ENCODE measurements around the gene SERPINA1. TPM values are rescaled to one million over a fixed set of nuclear protein-coding genes. Genes with fewer than 3 reads are reported as not detected.
"Not testable (repeated sequence)": the region's sequence is repeated elsewhere in the genome, so short reads cannot be mapped to it uniquely, and the experiment has no call there.

Gene SERPINA1
- polyA plus RNA-seq (ENCODE audit: insufficient read length in 12 of 12): 10 to 100 TPM in 4 of 12 donors, 1 to 10 TPM in 7, not detected in 1; 1.1 to 98.2 (median 2.3) TPM
- long read RNA-seq, donor 1, transcript SERPINA1-204 (4 exons, 1,450 nt): minor isoform, 5 of 1,566 reads
- long read RNA-seq, donor 1, transcript SERPINA1-202 (5 exons, 1,622 nt): major isoform, 418 of 1,566 reads
- long read RNA-seq, donor 1, partial matches to known transcripts: 1,139 of 1,566 reads
- long read RNA-seq, donor 1, other reads (novel, unspliced or antisense): 0 of 1,566 reads
- long read RNA-seq, donor 2: 0 reads
- long read RNA-seq, donor 3, partial matches to known transcripts: 0 of 1 reads
- long read RNA-seq, donor 3, other reads (novel, unspliced or antisense): 0 of 1 reads
- long read RNA-seq, donor 4: 0 reads
- long read RNA-seq, donor 5, partial matches to known transcripts: 0 of 1 reads
- long read RNA-seq, donor 5, other reads (novel, unspliced or antisense): 0 of 1 reads
- long read RNA-seq, donor 6: 0 reads
- long read RNA-seq, donor 7: 0 reads
- long read RNA-seq, donor 8, transcript SERPINA1-202 (5 exons, 1,622 nt): major isoform, 6 of 6 reads
- long read RNA-seq, donor 8, partial matches to known transcripts: 0 of 6 reads
- long read RNA-seq, donor 8, other reads (novel, unspliced or antisense): 0 of 6 reads
- long read RNA-seq, donor 9: 0 reads
- long read RNA-seq, donor 10, partial matches to known transcripts: 0 of 3 reads
- long read RNA-seq, donor 10, other reads (novel, unspliced or antisense): 0 of 3 reads
- long read RNA-seq, donor 11, transcript SERPINA1-202 (5 exons, 1,622 nt): major isoform, 5 of 11 reads
- long read RNA-seq, donor 11, partial matches to known transcripts: 5 of 11 reads
- long read RNA-seq, donor 11, other reads (novel, unspliced or antisense): 0 of 11 reads

DNA sequence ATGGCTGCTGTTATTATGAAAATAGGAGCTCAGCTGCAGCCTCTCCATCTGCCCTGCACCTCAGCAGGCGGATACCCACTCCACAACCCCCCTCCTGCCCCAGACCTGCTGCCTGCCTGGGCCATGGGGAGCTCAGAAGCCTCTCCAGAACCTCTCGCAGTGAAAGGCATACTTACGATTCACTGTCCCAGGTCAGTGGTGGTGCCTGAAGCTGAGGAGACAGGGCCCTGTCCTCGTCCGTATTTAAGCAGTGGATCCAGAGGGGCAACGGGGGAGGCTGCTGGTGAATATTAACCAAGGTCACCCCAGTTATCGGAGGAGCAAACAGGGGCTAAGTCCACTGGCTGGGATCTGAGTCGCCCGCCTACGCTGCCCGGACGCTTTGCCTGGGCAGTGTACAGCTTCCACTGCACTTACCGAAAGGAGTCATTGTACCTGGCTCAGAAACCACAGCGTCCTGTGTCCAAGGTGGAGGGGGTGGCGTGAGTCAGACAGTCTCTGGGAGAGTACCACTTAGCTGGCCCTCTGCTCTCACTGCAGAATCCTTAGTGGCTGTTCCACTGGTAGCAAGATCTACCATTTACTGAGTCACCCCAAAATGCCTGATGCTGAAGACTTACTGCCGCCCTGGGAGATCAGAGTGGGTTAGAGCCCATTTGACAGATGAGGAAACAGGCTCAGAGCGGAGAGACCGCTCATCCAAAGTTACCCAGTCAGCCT, at the start of gene SERPINA1:
Gene SERPINA1 (minus strand): TSS at position 219 of the 720 bp plus-strand sequence. CDS start 5,365 bp downstream, outside the sequence.
- DNase-seq: no peak

DNA sequence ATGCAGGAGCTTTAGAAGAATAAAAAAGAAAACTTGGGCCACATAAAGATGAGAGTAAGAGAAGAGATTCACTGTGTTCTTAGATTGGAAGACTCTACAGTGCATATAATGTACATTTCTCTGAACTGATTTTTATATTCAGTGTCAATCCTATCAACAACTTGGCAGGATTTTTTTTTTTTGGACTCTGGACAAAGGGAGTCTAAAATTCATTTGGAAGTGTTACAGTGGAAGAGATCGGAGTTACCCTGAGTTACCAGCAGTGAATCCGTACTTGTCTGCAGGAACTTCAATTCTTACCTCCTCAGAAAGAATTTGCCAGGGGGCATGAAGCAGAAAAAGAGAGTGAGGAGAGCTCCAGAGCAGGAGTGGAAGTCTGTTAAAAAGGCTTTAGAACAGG, 40.2 kb upstream of the SERPINA1 start:
- no peak for DNase-seq

- DNase-seq: no peak
Observed at GRCh38 chr14:94427016-94427613, 38.7 kb upstream of the SERPINA1 start.

GRCh38 chr14:94426526-94426925, 38.1 kb upstream of the SERPINA1 start:
- DNase-seq: no peak

DNA sequence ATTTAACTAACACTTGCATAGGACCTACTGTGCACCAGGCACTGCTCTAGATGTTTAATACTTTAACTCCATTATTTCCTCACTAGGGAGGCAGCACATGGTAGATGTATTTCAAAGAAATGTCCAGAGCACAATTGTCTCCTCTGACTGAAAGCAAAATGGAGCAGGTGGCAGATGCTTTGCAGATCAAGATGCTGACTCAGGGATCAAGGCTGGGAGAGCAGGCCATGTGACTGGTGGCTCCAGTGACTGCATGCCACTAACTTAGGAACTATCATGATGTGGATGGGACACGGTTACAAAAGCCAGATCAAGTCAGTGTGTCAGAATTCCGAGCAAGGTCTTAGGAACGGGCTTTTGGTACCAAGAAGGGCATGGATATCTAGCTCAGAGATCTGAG, 36.0 kb upstream of the SERPINA1 start:
- DNase-seq: no peak

- peak; percentile 10 for DNase-seq
Observed at GRCh38 chr14:94423453-94424056, 35.2 kb upstream of the SERPINA1 start.

DNA sequence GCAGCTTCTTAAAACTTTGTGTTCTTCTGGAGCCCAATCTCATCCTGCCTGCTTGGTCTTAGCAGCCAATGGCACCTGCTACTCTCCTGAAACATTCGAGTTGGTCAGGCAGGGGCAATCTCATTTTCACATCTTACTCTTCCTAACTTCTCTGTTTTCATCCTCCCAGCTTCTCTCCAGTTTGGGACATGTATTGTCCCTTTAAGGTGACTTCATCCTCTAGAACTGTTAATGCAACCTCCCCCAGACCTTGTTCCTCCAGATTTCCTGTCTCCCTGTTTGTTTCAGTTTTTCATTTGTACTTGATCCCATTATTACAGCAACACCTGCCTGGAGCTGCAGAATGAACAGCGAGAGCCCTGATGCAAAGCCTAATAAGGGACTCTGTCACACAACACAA, 32.9 kb upstream of the SERPINA1 start:
- no peak for DNase-seq

DNA sequence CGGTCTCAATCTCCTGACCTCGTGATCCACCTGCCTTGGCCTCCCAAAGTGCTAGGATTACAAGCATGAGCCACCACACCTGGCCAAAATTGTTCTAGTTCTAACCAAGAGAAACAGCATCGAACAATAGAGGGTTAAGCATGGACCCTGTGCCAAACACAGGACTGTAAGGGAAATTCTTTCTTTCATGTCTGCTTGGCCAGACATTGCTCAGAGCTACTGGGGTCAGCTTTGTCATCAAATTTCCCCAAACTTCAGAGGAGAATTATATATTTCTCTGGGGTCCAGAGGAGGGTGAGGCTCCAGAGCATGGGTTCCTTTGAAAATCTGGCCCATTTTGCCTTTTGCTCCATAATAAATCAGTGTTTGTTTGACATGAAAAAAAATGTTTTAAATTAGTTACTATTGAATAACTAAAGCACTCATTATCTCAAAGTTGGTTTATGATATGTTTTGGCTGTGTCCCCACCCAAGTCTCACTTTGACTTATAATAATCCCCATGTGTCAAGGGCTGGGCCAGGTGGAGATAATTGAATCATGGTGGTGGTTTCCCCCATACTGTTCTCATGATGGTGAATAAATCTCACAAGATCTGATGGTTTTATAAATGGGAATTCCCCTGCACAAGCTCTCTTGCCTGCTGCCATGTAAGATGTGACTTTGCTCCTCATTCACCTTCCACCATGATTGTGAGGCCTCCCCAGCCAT, 29.2 kb upstream of the SERPINA1 start:
- not testable (repeated sequence) for DNase-seq

GRCh38 chr14:94412671-94413638, 24.6 kb upstream of the SERPINA1 start:
- no peak for DNase-seq

DNA sequence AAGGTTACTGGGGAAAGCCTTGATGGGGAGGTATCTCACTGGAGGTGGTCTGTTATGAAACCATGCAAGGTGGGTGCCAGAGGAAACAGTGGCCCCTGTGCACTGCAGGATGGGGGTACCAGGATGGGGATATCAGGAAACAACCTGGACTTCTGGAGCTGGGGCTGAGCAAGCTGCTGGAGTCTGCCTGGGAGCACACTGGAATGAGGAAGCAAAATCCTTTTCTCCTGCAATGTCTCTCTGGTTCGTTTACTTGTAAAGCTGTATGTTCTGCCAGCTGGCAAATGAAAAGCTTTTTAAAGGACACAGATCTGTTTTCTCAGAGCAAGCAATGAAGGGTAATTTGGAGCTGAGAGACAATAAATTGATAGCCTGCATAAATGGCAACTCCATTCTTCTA, 23.2 kb upstream of the SERPINA1 start:
- DNase-seq: no peak

DNA sequence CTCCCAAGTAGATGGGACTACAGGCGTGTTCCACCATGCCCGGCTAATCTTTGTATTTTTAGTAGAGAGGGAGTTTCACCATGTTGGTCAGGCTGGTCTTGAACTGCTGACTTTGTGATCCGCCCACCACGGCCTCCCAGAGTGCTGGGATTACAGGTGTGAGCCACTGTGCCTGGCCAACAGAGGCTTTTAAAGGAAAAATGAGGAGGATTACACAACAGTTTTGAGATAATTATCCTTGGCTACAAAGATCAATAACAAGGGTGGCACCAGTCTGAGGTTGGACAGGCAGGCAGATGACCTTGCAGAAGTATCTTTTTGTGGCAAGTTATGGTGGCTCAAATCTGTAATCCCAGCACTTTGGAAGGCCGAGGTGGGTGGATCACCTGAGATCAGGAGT, 21.0 kb upstream of the SERPINA1 start:
- not testable (repeated sequence) for DNase-seq

DNA sequence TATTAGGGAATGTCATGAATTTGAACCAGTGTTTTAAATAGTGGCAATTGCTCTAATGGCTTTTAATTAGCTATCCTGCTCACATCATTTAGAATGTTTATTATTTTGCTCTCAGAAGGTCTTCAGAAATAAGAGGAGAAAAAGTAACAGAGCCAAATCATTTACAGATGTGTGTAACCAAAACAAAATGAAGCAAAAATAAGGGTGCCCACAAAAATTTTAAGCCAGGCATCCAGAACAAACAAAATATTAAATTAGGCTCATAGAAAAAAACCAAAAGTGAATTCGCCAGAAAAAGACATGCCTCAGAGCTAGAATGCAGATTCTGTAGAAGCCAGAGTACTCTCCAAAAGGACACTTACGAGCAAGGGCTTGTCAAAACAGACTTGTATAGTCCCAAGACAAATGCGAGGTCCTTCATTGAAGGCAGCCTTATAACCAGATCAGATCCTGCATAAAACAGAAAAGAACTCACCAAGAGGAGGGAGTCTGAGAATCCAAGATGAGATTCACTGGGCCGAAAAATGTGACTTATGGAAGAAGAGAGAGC, 20.2 kb upstream of the SERPINA1 start:
- DNase-seq: no peak

DNA sequence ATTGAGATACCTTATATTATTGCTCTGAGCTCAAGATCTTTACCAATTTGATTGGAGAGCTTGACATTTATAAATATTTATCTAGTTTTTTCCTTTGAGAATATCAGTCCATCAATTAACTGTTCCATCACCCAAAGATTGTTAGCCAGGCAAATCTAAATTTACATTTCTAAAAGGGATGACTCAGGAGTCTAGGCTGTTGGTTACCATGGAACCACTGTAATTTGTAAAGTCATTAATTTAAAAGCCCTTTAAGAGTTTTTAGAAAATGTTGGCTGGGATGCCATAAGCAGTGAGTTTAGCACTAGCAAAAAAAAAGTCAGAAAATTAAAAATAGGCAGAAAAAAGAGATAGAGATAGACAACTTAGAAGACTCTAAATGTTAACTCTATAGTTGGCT, 19.5 kb upstream of the SERPINA1 start:
- no peak for DNase-seq

- no peak for DNase-seq
Observed at GRCh38 chr14:94406910-94407309, 18.5 kb upstream of the SERPINA1 start.

- no peak for DNase-seq
Observed at GRCh38 chr14:94405486-94405885, 17.1 kb upstream of the SERPINA1 start.

DNA sequence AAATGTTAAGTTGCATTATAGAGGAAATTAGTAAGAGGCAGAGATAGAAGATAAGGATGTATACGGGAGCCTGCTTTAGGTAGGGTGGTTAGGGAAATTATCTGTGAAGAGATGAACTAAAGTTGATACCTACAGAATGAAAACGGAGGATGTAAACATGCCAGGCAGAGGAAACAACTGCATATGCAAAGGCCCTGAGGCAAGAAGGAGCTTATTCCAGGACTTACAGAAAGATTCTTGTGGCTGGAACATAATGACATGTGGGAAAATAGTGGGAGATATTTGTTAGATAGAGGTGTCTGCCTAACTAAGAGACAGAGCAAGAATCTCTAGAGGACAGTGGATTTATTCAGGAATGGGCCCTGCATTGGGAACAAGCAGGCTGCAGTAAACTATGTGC, 16.2 kb upstream of the SERPINA1 start:
- no peak for DNase-seq

DNA sequence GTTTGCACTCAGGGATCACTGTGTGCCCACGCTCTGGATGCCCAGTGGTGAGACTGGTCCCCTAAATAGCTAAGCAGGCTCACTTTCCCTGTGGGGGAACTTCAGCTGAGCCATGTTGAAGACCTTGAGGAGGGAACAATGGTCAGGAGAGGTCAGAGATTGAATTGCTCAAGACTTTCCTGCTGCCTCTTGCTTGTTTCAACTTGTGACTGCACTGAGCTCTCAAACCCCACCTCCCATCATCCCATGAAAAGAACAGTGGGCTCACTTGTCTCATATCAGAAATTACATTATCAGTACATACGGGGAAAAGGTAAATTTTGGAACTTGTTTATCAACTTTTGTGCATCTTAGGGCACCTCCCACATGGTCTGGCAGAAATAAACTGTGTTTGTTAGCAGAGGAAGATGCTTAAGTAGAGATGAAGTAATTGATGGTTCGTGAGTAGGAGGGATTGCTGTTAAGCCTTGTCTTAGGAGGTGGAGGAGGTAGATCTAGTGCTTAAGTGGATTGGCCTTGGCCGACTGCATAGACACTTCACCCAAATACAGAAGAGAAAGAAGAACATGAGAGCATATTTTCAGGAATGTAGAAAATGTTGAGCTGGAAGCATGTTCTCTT, 15.0 kb upstream of the SERPINA1 start:
- no peak for DNase-seq

GRCh38 chr14:94401083-94401482, 12.7 kb upstream of the SERPINA1 start:
- no peak for DNase-seq
